MM.1S (cell line): ENCODE measurements around the gene STRADB.

Source experiments
- CTCF ChIP-seq: fragments of 300-600 bp; sonication (generic); IDR thresholded peaks from 2 replicates; pipeline ENCODE4 v1.5.1; 2016; ENCODE audit warnings: antibody characterized with exemption, low read length, mixed read lengths
- EZH2 ChIP-seq: fragments of 300-600 bp; sonication (generic); optimal IDR thresholded peaks from 2 replicates; pipeline ENCODE3; 2017; ENCODE audit warnings: low read depth, mild to moderate bottlenecking, antibody characterized with exemption, low read length, mixed read lengths
- EZH2phosphoT487 ChIP-seq: fragments of 300-600 bp; sonication (generic); IDR thresholded peaks from 2 replicates; pipeline ENCODE4 v1.6.1; 2018; ENCODE audit warnings: antibody characterized with exemption, low read length

GRCh38 chr2:201517094-201517493 lies 65.6 kb downstream of the STRADB start:
- TF ChIP-seq EZH2phosphoT487 (no peak), CTCF (no peak), EZH2 (no peak)
